ENCODE data around the gene MEGF11.

MEGF11 gene

GRCh38 chr15:65940618-65940909 lies 313.0 kb downstream of the MEGF11 start:
- no peaks in the 10 kb centered on the region for H3K27me3 ChIP-seq (ENCODE audit: insufficient read depth, poor library complexity, severe bottlenecking)
- no peak for DNase-seq (ENCODE audit: low read depth in 1 of 2, low spot score in 1 of 2)
- H3K27ac ChIP-seq (replicated peaks) = no peak overlapping the region
- TF ChIP-seq CTCF (IDR thresholded peaks at IDR 0.05; ENCODE audit: insufficient read depth, low read length) (no peak), REST (IDR thresholded peaks at IDR 0.05; ENCODE audit: insufficient replicate concordance, low read depth) (no peak), POLR2AphosphoS5 (IDR thresholded peaks at IDR 0.05; ENCODE audit: low read depth) (no peak), GABPA (IDR thresholded peaks at IDR 0.05; ENCODE audit: low read depth) (no peak), SPI1 (IDR thresholded peaks at IDR 0.05; ENCODE audit: borderline replicate concordance, low read depth) (no peak)
- H3K4me3 ChIP-seq (replicated peaks; ENCODE audit: insufficient read depth, low read length) = no peak overlapping the region

- no peak for TF ChIP-seq REST (IDR thresholded peaks at IDR 0.05; ENCODE audit: insufficient replicate concordance, low read depth)
- TF ChIP-seq GABPA (IDR thresholded peaks at IDR 0.05; ENCODE audit: low read depth) = no peak
- TF ChIP-seq POLR2AphosphoS5 (IDR thresholded peaks at IDR 0.05; ENCODE audit: low read depth) = no peak
- no peak for TF ChIP-seq CTCF (IDR thresholded peaks at IDR 0.05; ENCODE audit: insufficient read depth, low read length)
- TF ChIP-seq SPI1 (IDR thresholded peaks at IDR 0.05; ENCODE audit: borderline replicate concordance, low read depth) = no peak
- H3K27me3 ChIP-seq (ENCODE audit: insufficient read depth, poor library complexity, severe bottlenecking) = no peaks in the 10 kb centered on the region
- no peak for DNase-seq (ENCODE audit: low read depth in 1 of 2, low spot score in 1 of 2)
Measured at GRCh38 chr15:65939901-65940617, 313.5 kb downstream of the MEGF11 start.

GRCh38 chr15:65938604-65939003 lies 314.9 kb downstream of the MEGF11 start:
- TF ChIP-seq REST (IDR thresholded peaks at IDR 0.05; ENCODE audit: insufficient replicate concordance, low read depth) (no peak), POLR2AphosphoS5 (IDR thresholded peaks at IDR 0.05; ENCODE audit: low read depth) (no peak), GABPA (IDR thresholded peaks at IDR 0.05; ENCODE audit: low read depth) (no peak), CTCF (IDR thresholded peaks at IDR 0.05; ENCODE audit: insufficient read depth, low read length) (no peak), SPI1 (IDR thresholded peaks at IDR 0.05; ENCODE audit: borderline replicate concordance, low read depth) (no peak)
- H3K27ac ChIP-seq (replicated peaks) = no peak overlapping the region
- no peaks in the 10 kb centered on the region for H3K27me3 ChIP-seq (ENCODE audit: insufficient read depth, poor library complexity, severe bottlenecking)
- DNase-seq (ENCODE audit: low read depth in 1 of 2, low spot score in 1 of 2) = no peak
- H3K4me3 ChIP-seq (replicated peaks; ENCODE audit: insufficient read depth, low read length) = no peak overlapping the region

More at GRCh38 chr15:65939901-65940617, 313.5 kb downstream of the MEGF11 start:
- no peak overlapping the region for H3K4me3 ChIP-seq (replicated peaks; ENCODE audit: insufficient read depth, low read length)
- H3K27ac ChIP-seq (replicated peaks) = no peak overlapping the region
